GM19463 (cell line): ENCODE data around the gene COL10A1.
A peak's percentile ranks its signal among the peaks of the same experiment; 100 is the strongest.

Source experiments
- ATAC-seq: cut with Tn5 transposase; IDR thresholded peaks from one replicate; pipeline ENCODE4 v1.9.1; 2021; ENCODE audit warnings: mild to moderate bottlenecking, moderate library complexity; ENCODE audit not compliant: unreplicated experiment

The COL10A1 gene

GRCh38 chr6:116126032-116126431 lies at the start of gene COL10A1:
TSS of gene COL10A1 (minus strand) at chr6:116126132. CDS start at chr6:116125492, 640 bp downstream.
- ATAC-seq = no peak

DNA sequence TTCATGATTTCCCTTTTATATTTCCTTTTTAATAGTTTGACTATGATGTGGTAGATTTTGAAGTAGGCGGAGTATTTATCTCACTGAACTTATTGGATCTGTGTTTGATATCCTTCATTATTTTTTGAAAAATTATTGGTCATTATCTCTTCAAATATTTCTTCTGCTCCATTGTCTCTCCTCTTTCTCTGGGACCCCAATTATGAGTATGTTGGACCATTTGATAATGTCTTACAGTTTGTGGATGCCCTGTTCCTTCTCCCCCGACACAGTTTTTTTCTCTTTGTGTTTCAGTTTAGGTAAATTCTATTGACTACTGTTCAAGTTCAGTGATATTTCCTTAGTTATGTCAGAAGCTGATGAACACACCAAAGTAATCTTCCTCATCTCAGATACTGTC lies 49.4 kb upstream of the COL10A1 start:
- ATAC-seq = no peak

DNA sequence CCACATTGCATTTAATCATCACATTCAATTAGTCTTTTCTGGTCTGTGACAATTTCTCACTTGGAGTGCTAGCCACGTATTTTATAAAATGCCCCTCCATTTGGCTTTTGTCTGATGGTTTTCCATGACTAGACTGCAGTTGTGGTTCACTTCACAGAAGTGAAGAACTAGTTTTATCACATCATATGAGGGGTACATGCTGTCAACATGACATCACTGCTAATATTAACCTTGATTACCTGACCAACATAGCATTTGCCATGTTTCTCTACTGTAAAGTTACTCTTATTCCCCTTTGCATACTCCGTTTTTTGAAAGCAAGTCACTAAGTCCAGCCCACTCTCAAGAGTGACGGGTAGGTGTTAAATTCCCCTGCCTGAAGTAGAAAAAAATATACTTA lies 48.0 kb upstream of the COL10A1 start:
- no peak for ATAC-seq

GRCh38 chr6:116170358-116171057 lies 44.6 kb upstream of the COL10A1 start:
- ATAC-seq = no peak

- no peak for ATAC-seq
Measured at GRCh38 chr6:116169880-116170279, 43.9 kb upstream of the COL10A1 start.

DNA sequence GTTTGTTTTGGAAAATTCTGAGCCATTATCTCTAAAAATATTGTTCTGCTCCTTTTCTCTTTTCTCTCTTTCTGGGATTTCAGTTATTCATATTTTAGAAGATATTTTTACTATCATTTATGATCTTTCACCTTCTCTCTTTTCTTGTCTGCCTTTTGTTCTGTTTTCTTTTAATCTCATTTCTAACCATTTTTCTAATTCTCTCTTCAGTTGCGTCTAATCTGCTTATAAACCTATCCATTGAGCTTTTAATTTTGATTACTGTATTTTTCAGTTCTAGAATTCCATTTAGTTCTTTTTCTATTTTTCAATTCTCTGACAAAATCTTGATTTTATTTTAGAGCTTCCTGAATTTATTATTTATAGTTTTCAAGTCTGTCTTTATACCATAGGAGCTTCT lies 42.2 kb upstream of the COL10A1 start:
- no peak for ATAC-seq

GRCh38 chr6:116166369-116166768 lies 40.4 kb upstream of the COL10A1 start:
- ATAC-seq = no peak

GRCh38 chr6:116165596-116165995 lies 39.7 kb upstream of the COL10A1 start:
- peak; percentile 74 for ATAC-seq

DNA sequence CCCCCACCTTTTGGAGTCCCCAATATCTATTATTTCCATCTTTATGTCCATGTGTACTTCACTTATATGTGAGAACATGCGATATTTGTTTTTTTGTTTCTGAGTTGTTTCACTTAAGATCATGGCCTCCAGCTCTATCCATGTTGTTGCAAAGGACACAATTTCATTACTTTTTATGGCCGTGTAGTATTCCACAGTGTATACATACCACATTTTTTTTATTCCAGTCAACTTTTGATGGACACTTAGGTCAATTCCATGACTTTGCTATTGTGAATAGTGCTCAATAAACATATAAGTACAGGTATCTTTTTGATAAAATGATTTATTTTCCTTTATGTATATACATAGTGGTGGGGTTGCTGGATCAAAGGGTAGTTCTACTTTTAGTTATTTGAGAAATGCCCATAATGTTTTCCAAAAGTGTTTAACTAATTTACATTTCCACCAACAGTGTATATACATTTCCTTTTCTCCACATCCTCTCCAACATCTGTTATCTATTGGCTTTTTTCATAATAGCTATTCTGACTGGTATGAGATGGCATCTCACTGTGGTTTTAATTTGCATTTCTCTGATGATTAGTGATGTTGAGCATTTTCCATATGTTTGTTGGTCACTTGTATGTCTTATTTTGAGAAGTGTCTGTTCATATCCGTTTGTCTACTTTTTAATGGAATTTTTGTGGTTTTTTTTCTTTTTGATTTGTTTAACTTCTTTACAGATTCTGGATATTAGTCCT lies 34.0 kb upstream of the COL10A1 start:
- ATAC-seq = no peak

- no peak for ATAC-seq
Measured at GRCh38 chr6:116158641-116159040, 32.7 kb upstream of the COL10A1 start.

GRCh38 chr6:116157391-116157790 lies 31.5 kb upstream of the COL10A1 start:
- no peak for ATAC-seq

GRCh38 chr6:116156405-116157326 lies 30.7 kb upstream of the COL10A1 start:
- ATAC-seq = no peak

GRCh38 chr6:116154887-116155286 lies 29.0 kb upstream of the COL10A1 start:
- no peak for ATAC-seq

- ATAC-seq = no peak
Measured at GRCh38 chr6:116152620-116153019, 26.7 kb upstream of the COL10A1 start.

- ATAC-seq = no peak
Measured at GRCh38 chr6:116145803-116146675, 20.1 kb upstream of the COL10A1 start.

DNA sequence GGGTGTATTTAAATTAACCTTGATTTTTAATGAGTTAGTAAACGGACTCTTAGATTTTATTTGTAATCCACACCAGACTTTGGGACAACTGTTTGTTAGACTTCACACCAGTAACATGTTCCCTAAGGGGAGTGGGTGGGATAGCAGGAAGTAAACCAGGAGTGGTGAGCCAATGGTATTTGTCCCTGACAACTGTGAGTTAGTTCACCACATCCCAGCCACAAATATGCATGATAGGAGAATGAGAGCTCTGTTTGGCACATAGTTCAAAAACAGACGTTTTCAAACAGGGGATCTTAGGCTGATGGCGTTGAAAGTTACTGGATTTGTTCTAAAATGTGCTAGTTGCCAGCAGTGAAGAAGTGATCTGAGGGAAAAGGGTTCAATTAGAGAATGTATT lies 18.7 kb upstream of the COL10A1 start:
- ATAC-seq = no peak

DNA sequence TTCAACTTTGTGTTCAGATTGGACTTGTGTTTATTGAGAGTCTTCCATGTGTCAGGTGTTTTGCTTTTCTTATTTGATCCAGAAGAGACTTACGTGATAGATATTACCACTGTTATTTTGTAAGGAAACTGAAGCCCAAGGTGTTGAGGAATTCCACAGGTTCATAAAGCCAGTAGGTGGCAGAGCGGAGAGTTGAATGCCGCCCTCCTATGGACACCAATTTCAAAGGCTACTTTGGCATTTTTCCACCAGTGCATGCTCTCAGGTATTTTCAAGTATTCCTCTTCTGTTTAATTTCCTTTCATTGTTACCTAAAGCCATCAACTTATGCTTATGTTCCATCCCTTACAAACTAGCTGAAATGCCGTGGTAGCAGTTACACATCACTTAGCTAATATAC lies 14.0 kb upstream of the COL10A1 start:
- ATAC-seq = no peak

GRCh38 chr6:116136933-116137340 lies 11.0 kb upstream of the COL10A1 start:
- no peak for ATAC-seq

- ATAC-seq = no peak
Measured at GRCh38 chr6:116136373-116136772, 10.4 kb upstream of the COL10A1 start.

GRCh38 chr6:116133453-116133852 lies 7.5 kb upstream of the COL10A1 start:
- no peak for ATAC-seq
